Panc1 (cell line): ENCODE results near the gene MACROD2. TPM values are rescaled to one million over a fixed set of nuclear protein-coding genes. Genes with fewer than 3 reads are reported as not detected.
A peak's percentile ranks its signal among the peaks of the same experiment; 100 is the strongest.

Experiments used
- ATAC-seq: fragments of 200-7000 bp; cut with Tn5 transposase; 2 replicates; pipeline ENCODE4 v1.9.1; 2020; ENCODE audit warnings: mild to moderate bottlenecking, moderate library complexity
- BruUV-seq: library from RNA; stranded (reverse); fragments of 400-500 nt; replicated peaks from 2 replicates; lab custom pipeline; 2021; lab: Mats Ljungman, UMichigan
- CTCF ChIA-PET: fragments of 300-600 bp; sonication (Branson Sonifier 250); formaldehyde crosslinking; loops from one replicate; lab custom pipeline; 2022; ENCODE audit warnings: antibody characterized with exemption; lab: Charles Lee
- POLR2A ChIA-PET: fragments of 300-600 bp; sonication (Branson Sonifier 250); formaldehyde crosslinking; loops from one replicate; lab custom pipeline; 2022; ENCODE audit warnings: antibody characterized with exemption; lab: Charles Lee
- DNase-seq: peaks from one replicate; pipeline ENCODE4 v3.0.0-alpha.2; 2010; ENCODE audit warnings: low read depth, low spot score
- H3K27ac ChIP-seq: 2 replicates; pipeline ENCODE4 v1.5.1; 2011; ENCODE audit warnings: mild to moderate bottlenecking, low read length, inconsistent platforms
- H3K27me3 ChIP-seq: fragments of 200-500 bp; sonication (Bioruptor generic); 2 replicates; pipeline ENCODE4 v1.6.0; 2014; ENCODE audit warnings: low read length, inconsistent platforms; ENCODE audit not compliant: control insufficient read depth, insufficient read depth
- H3K36me3 ChIP-seq: fragments of 200-500 bp; sonication (Bioruptor generic); 2 replicates; pipeline ENCODE4 v1.5.1; 2014; ENCODE audit warnings: inconsistent platforms, mild to moderate bottlenecking, low read length, moderate library complexity; ENCODE audit not compliant: control insufficient read depth, insufficient read depth
- H3K4me1 ChIP-seq: 2 replicates; pipeline ENCODE4 v1.5.1; 2011; ENCODE audit warnings: inconsistent platforms, mild to moderate bottlenecking, low read length, moderate library complexity; ENCODE audit not compliant: control insufficient read depth, insufficient read depth
- H3K4me3 ChIP-seq, 2 experiments: 2 replicates each; pipeline ENCODE4 v1.5.1; 2011 to 2012; ENCODE audit warnings: low read depth in 2 of 2, low read length in 2 of 2, mild to moderate bottlenecking in 2 of 2, inconsistent platforms in 1 of 2, moderate library complexity in 1 of 2
- H3K9me3 ChIP-seq: fragments of 200-500 bp; sonication (Bioruptor generic); 2 replicates; pipeline ENCODE4 v1.5.1; 2014; ENCODE audit warnings: low read depth, mild to moderate bottlenecking, inconsistent platforms, low read length, moderate library complexity; ENCODE audit not compliant: control insufficient read depth, insufficient read depth
- CTCF ChIP-seq: fragments of 450-650 bp; IDR thresholded peaks from 2 replicates; pipeline ENCODE4 v1.5.1; 2017; ENCODE audit warnings: mild to moderate bottlenecking
- POLR2AphosphoS5 ChIP-seq: IDR thresholded peaks from 2 replicates; pipeline ENCODE4 v1.6.1; 2012; ENCODE audit warnings: mild to moderate bottlenecking, low read depth, low read length, moderate library complexity
- REST ChIP-seq, 2 experiments: IDR thresholded peaks; 2 replicates each; pipeline ENCODE4 v1.6.1; 2011 to 2012; ENCODE audit warnings: low read depth in 2 of 2, control low read depth in 1 of 2, low read length in 1 of 2, mild to moderate bottlenecking in 1 of 2, moderate library complexity in 1 of 2; ENCODE audit not compliant: insufficient read depth in 1 of 2
- SIN3A ChIP-seq: IDR thresholded peaks from 2 replicates; pipeline ENCODE4 v1.6.1; 2012; ENCODE audit warnings: low read depth, mild to moderate bottlenecking, low read length, moderate library complexity, borderline replicate concordance; ENCODE audit not compliant: insufficient read depth
- TCF7L2 ChIP-seq: IDR thresholded peaks from 2 replicates; pipeline ENCODE4 v1.6.1; 2011; ENCODE audit warnings: mild to moderate bottlenecking, low read depth, low read length, inconsistent platforms
- in situ Hi-C: cut with HindIII; loops from 2 replicates; pipeline ENCODE4 v1.10.0; 2016; ENCODE audit warnings: low sequenced_read_pairs, low pct_unique_long_range_greater_than_20kb
- intact Hi-C: fragments of 100-400 bp; cut with micrococcal nuclease; formaldehyde crosslinking; loops from one replicate; pipeline ENCODE4 v1.10.0; 2022; ENCODE audit not compliant: unreplicated experiment
- total RNA-seq: library from RNA; stranded (reverse); gene quantifications from one replicate; pipeline ENCODE4 v1.2.1, GENCODE V29; 2021; ENCODE audit not compliant: unreplicated experiment

The MACROD2 gene
- total RNA-seq, 1 experiment from 2014 or later: 1.2 TPM

DNA sequence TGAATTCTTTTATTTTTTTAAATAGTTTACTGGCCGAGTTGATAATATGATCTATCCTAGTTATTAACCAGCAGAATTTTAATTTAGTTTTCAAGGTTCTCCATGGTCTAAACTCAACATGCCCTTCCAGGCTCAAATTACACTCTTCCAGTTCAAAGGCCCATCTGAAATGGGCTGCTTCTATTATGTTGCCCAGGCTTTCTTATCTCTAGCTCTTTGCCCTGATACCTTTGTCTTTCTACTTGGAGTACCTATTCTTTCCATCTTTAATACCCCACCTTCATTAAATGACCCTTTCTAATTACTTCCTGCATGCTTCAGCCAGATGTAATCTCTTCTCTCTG lies 883.3 kb downstream of the MACROD2 start:
- POLR2A ChIA-PET: no interaction called here
- CTCF ChIA-PET: no interaction called here
- intact Hi-C loops: no loop called here

DNA sequence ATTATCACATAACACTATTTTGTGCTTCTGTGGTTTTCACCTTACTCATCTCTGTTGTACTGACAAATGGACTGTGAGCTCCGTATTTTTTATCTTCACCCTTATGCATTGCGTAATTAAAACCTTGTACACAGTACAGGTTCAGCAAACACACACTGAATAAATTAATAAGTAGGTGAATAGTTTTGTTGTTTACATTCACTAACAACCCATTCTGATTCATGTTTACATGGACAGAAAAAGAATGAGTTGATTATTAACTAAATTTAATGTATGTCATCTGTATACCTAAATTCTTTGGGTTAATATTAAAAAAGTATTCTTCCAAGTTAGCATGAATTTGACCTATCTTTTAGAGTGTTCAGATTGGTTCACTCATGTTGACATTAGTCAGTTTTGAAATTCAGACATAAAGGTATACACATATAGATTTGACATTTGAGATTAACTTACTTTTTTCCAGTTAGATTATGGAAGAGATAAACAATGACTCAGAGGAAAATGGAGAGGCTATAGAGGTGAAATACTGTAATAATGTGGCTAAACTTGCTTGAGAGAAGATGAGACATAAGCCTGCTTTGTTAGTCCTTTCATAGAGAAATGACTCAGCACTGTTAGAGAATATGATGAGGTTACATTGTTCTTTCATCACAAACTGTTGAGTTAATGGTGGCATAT lies 883.8 kb downstream of the MACROD2 start:
- no peak overlapping the region for H3K27ac ChIP-seq
- H3K4me3 ChIP-seq: no peak overlapping the region
- ChIA-PET POLR2A (no interaction called here), CTCF (no interaction called here)
- no TSS peak for BruUV-seq
- H3K9me3 ChIP-seq: no peaks in the 10 kb centered on the region
- no peaks in the 10 kb centered on the region for H3K27me3 ChIP-seq
- H3K36me3 ChIP-seq: no peaks in the 10 kb centered on the region
- in situ Hi-C loops (no loop called here), intact Hi-C loops (no loop called here)
- no peaks in the 10 kb centered on the region; the same call in 1 of the 2 replicates for H3K4me1 ChIP-seq
- TF ChIP-seq SIN3A: no peak
- TF ChIP-seq TCF7L2: no peak
- no peak for TF ChIP-seq CTCF
- no peak for TF ChIP-seq POLR2AphosphoS5
- no peak for TF ChIP-seq REST (IDR thresholded peaks at IDR 0.05; ENCODE audit: insufficient read depth in 1 of 2, low read depth in 2 of 2, low read length in 1 of 2)
- ATAC-seq (no peak), DNase-seq (peak; percentile 30)

More for the DNA sequence above, 883.3 kb downstream of the MACROD2 start:
- ATAC-seq (no peak), DNase-seq (no peak)
- H3K9me3 ChIP-seq: no peaks in the 10 kb centered on the region
- no peaks in the 10 kb centered on the region for H3K36me3 ChIP-seq
- BruUV-seq: no TSS peak
- H3K27me3 ChIP-seq: no peaks in the 10 kb centered on the region
- H3K27ac ChIP-seq: no peak overlapping the region
- no peaks in the 10 kb centered on the region; the same call in 1 of the 2 replicates for H3K4me1 ChIP-seq
- TF ChIP-seq TCF7L2 (no peak), SIN3A (no peak), REST (IDR thresholded peaks at IDR 0.05; ENCODE audit: insufficient read depth in 1 of 2, low read depth in 2 of 2, low read length in 1 of 2) (no peak), CTCF (no peak), POLR2AphosphoS5 (no peak)
- in situ Hi-C loops: no loop called here
- no peak overlapping the region for H3K4me3 ChIP-seq
